NCI-H748 (cell line): ENCODE data around the gene ZNF490.

Source experiments
- DNase-seq: peaks from one replicate; lab custom pipeline; 2025; ENCODE audit not compliant: unreplicated experiment; lab: John Stamatoyannopoulos, UW

The ZNF490 gene

GRCh38 chr19:12546068-12546467 lies 64.5 kb downstream of the ZNF490 start:
- no peak for DNase-seq

- no peak for DNase-seq
Observed at GRCh38 chr19:12545267-12545666, 65.3 kb downstream of the ZNF490 start.

GRCh38 chr19:12544401-12544876 lies 66.2 kb downstream of the ZNF490 start:
- no peak for DNase-seq

- DNase-seq: no peak
Observed at GRCh38 chr19:12543855-12544254, 66.8 kb downstream of the ZNF490 start.
